WTC11 (cell line): ENCODE results near the gene ZNF490. TPM values are rescaled to one million over a fixed set of nuclear protein-coding genes. Genes with fewer than 3 reads are reported as not detected.
A peak's percentile ranks its signal among the peaks of the same experiment; 100 is the strongest.

Experiments used
- ATAC-seq: fragments of 200-7000 bp; cut with Tn5 transposase; 2 replicates; pipeline ENCODE4 v1.10.0; 2021; ENCODE audit warnings: mild to moderate bottlenecking, moderate library complexity
- CTCF ChIA-PET: fragments of 300-600 bp; sonication (Branson Sonifier 250); formaldehyde crosslinking; loops from one replicate; lab custom pipeline; 2021; ENCODE audit warnings: antibody characterized with exemption; lab: Charles Lee
- POLR2A ChIA-PET: fragments of 350-600 bp; sonication (Branson Sonifier 250); formaldehyde crosslinking; loops from one replicate; lab custom pipeline; 2021; ENCODE audit warnings: antibody characterized with exemption; lab: Charles Lee
- DNase-seq: peaks from one replicate; pipeline ENCODE4 v3.0.0; 2021; ENCODE audit warnings: low spot score
- H3K27ac Mint-ChIP-seq: 2 replicates; pipeline ENCODE4 v1.8.0; 2021; ENCODE audit warnings: mixed read lengths
- H3K27me3 Mint-ChIP-seq: 2 replicates; pipeline ENCODE4 v1.8.0; 2021; ENCODE audit warnings: low read depth, mild to moderate bottlenecking, moderate library complexity, mixed read lengths
- H3K36me3 Mint-ChIP-seq: 2 replicates; pipeline ENCODE4 v1.8.0; 2021; ENCODE audit warnings: mixed read lengths
- H3K4me1 Mint-ChIP-seq: 2 replicates; pipeline ENCODE4 v1.8.0; 2022; ENCODE audit warnings: mixed read lengths
- H3K4me3 Mint-ChIP-seq: 2 replicates; pipeline ENCODE4 v1.8.0; 2021; ENCODE audit warnings: mild to moderate bottlenecking, moderate library complexity, mixed read lengths
- H3K9me3 Mint-ChIP-seq: 2 replicates; pipeline ENCODE4 v1.8.0; 2021; ENCODE audit warnings: mixed read lengths
- GTF2I ChIP-seq: fragments of 250-450 bp; sonication (Bioruptor Pico); conservative IDR thresholded peaks from 2 replicates; pipeline ENCODE4 v1.4.0; 2021; ENCODE audit warnings: mild to moderate bottlenecking
- IRF1 ChIP-seq: sonication (generic); formaldehyde crosslinking; IDR thresholded peaks from 2 replicates; pipeline ENCODE4 v1.8.0; 2023; ENCODE audit warnings: missing genetic modification reagents
- IRF2 ChIP-seq: sonication (generic); formaldehyde crosslinking; IDR thresholded peaks from 2 replicates; pipeline ENCODE4 v1.8.0; 2022; ENCODE audit warnings: low read depth, missing genetic modification reagents, borderline replicate concordance
- MAX ChIP-seq: sonication (generic); formaldehyde crosslinking; IDR thresholded peaks from 2 replicates; pipeline ENCODE4 v1.8.0; 2022; ENCODE audit warnings: mild to moderate bottlenecking, missing genetic modification reagents
- MYBL2 ChIP-seq: sonication (generic); formaldehyde crosslinking; IDR thresholded peaks from 2 replicates; pipeline ENCODE4 v1.8.1; 2023; ENCODE audit warnings: mild to moderate bottlenecking, moderate library complexity, missing genetic modification reagents
- PREB ChIP-seq: sonication (generic); formaldehyde crosslinking; IDR thresholded peaks from 2 replicates; pipeline ENCODE4 v1.8.1; 2022; ENCODE audit warnings: mild to moderate bottlenecking, missing genetic modification reagents, moderate library complexity, borderline replicate concordance
- TCF7 ChIP-seq: sonication (generic); formaldehyde crosslinking; IDR thresholded peaks from 2 replicates; pipeline ENCODE4 v1.8.0; 2022; ENCODE audit warnings: mild to moderate bottlenecking, low read depth, missing genetic modification reagents, moderate library complexity
- TEAD1 ChIP-seq: sonication (generic); formaldehyde crosslinking; IDR thresholded peaks from 2 replicates; pipeline ENCODE4 v1.8.0; 2022; ENCODE audit warnings: mild to moderate bottlenecking, missing genetic modification reagents
- ZBTB21 ChIP-seq: sonication (generic); formaldehyde crosslinking; IDR thresholded peaks from 2 replicates; pipeline ENCODE4 v1.8.1; 2023; ENCODE audit warnings: mild to moderate bottlenecking, missing genetic modification reagents, borderline replicate concordance
- ZNF121 ChIP-seq: sonication (generic); formaldehyde crosslinking; IDR thresholded peaks from 2 replicates; pipeline ENCODE4 v1.8.0; 2023; ENCODE audit warnings: missing genetic modification reagents
- ZNF281 ChIP-seq: sonication (generic); formaldehyde crosslinking; IDR thresholded peaks from 2 replicates; pipeline ENCODE4 v1.8.0; 2023; ENCODE audit warnings: mild to moderate bottlenecking, missing genetic modification reagents
- ZNF423 ChIP-seq: fragments of 250-450 bp; sonication (Bioruptor Pico); IDR thresholded peaks from 2 replicates; pipeline ENCODE4 v2.1.2; 2022; ENCODE audit warnings: mild to moderate bottlenecking, moderate library complexity
- total RNA-seq: library from RNA; stranded (reverse); gene quantifications from 3 replicates; pipeline ENCODE4 v1.2.3, GENCODE V29; 2021
- TF ChIP-seq, protein P1 (sequence below): sonication (generic); formaldehyde crosslinking; IDR thresholded peaks from 2 replicates; pipeline ENCODE4 v1.8.0; 2022; ENCODE audit warnings: mild to moderate bottlenecking, missing genetic modification reagents
- TF ChIP-seq, protein P2 (sequence below): sonication (generic); formaldehyde crosslinking; IDR thresholded peaks from 2 replicates; pipeline ENCODE4 v1.8.1; 2023; ENCODE audit warnings: mild to moderate bottlenecking, moderate library complexity, missing genetic modification reagents

Gene ZNF490
- total RNA-seq, 1 experiment from 2014 or later = 7.3 TPM

DNA sequence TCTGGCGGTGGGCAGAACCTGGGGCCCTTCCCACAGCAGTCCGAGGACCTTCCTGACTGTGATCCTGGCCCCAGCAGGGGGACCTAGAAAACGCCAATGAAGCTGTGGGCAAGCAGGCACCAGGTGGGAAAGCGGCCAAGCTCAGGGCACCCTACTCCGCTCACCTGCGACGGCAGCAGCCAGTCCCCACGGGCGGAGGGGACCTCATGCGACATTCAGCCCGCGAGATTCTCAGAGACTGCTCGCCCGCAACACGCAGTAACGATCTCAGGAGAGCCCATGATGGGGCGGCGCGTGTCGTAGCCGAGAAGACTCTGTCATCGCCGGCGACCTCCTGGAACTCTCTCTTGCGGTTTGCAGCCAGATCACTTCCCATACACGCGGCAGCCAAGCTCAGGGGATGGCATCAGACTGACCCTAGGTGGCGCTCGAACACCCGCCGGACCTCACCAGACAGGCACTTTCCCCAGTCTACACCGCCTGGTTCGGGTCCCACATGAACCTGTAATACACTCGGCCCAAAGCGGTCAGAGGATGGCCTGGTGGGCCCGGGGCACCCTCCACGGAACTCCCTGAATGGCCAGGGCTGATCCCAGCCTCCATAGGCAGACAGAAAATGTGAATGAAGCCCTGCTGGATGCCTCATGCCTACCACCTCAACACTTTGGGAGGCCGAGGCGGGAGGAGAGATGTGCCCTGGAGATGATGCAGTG lies 29.4 kb upstream of the ZNF490 start (continued):
- TF ChIP-seq MAX (CRISPR knock-in tag) (peak; percentile 89), ZBTB21 (CRISPR knock-in tag) (peak; percentile 84), ZNF281 (CRISPR knock-in tag) (0 out of 2 replicates have a peak, but pooled peaks have one; percentile 27)

DNA sequence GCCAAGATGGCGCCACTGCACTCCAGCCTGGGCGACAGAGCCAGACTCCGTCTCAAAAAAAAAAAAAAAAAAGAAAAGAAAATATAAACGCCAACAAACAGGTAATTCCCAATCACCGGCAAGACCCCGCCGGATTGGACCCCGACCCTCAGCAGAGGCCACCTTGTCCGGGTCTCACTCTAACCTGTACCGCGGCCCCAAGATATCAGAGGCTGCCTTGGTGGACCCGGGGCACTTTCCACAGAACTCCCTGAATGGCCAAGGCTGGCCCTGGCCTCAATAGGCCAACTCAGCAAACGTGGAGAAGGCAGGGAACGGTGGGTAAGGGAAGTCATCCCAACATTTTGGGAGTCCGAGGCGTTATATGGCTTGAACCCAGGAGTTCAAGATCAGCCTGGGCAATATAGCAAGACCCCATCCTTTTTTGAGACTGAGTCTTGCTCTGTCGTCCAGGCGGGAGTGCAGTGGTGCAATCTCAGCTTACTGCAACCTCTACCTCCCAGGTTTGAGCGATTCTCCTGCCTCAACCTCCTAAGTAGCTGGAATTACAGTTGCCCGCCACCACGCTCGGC lies 28.1 kb upstream of the ZNF490 start:
- TF ChIP-seq ZNF423 (CRISPR knock-in tag) = no peak
- 0 out of 2 replicates have a peak, but pooled peaks have one; percentile 33 for TF ChIP-seq ZNF121 (CRISPR knock-in tag)
- TF ChIP-seq TCF7 (CRISPR knock-in tag) = no peak
- TF ChIP-seq, protein P1, sequence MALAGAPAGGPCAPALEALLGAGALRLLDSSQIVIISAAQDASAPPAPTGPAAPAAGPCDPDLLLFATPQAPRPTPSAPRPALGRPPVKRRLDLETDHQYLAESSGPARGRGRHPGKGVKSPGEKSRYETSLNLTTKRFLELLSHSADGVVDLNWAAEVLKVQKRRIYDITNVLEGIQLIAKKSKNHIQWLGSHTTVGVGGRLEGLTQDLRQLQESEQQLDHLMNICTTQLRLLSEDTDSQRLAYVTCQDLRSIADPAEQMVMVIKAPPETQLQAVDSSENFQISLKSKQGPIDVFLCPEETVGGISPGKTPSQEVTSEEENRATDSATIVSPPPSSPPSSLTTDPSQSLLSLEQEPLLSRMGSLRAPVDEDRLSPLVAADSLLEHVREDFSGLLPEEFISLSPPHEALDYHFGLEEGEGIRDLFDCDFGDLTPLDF (CRISPR knock-in tag) = no peak
- TF ChIP-seq MYBL2 = no peak
- no peak for TF ChIP-seq ZBTB21 (CRISPR knock-in tag)
- TF ChIP-seq, all 79 proteins: peak for 1
- POLR2A ChIA-PET = no interaction called here
- CTCF ChIA-PET = interaction anchor here (0.7 to 2.2 kb wide), 3 partner anchors 10 to 98 kb away, joined by 3 to 17 read pairs (median 6); partner anchors contain the start of gene GET3
- Mint-ChIP-seq H3K9me3 (no peaks in the 10 kb centered on the region), H3K36me3 (no peaks in the 10 kb centered on the region), H3K27ac (no peak overlapping the region), H3K27me3 (peaks cover 16% of the 10 kb centered on the region; the same call in 1 of the 2 replicates), H3K4me3 (no peak overlapping the region), H3K4me1 (0 out of 2 replicates have a peak, but pooled peaks cover 7% of the 10 kb centered on the region)
- no peak for ATAC-seq
- no peak for DNase-seq

GRCh38 chr19:12636631-12637030 lies 26.0 kb upstream of the ZNF490 start:
- DNase-seq (no peak), ATAC-seq (no peak)
- Mint-ChIP-seq H3K36me3 (no peaks in the 10 kb centered on the region), H3K27me3 (peaks cover 13% of the 10 kb centered on the region; the same call in 1 of the 2 replicates), H3K4me1 (0 out of 2 replicates have a peak, but pooled peaks cover 7% of the 10 kb centered on the region), H3K4me3 (no peak overlapping the region), H3K27ac (no peak overlapping the region), H3K9me3 (no peaks in the 10 kb centered on the region)
- ChIA-PET CTCF (no interaction called here), POLR2A (no interaction called here)
- TF ChIP-seq, protein P2, sequence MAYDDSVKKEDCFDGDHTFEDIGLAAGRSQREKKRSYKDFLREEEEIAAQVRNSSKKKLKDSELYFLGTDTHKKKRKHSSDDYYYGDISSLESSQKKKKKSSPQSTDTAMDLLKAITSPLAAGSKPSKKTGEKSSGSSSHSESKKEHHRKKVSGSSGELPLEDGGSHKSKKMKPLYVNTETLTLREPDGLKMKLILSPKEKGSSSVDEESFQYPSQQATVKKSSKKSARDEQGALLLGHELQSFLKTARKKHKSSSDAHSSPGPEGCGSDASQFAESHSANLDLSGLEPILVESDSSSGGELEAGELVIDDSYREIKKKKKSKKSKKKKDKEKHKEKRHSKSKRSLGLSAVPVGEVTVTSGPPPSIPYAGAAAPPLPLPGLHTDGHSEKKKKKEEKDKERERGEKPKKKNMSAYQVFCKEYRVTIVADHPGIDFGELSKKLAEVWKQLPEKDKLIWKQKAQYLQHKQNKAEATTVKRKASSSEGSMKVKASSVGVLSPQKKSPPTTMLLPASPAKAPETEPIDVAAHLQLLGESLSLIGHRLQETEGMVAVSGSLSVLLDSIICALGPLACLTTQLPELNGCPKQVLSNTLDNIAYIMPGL (CRISPR knock-in tag) = no peak
- TF ChIP-seq IRF1 (CRISPR knock-in tag) (no peak), PREB (CRISPR knock-in tag) (no peak), GTF2I (no peak), TEAD1 (CRISPR knock-in tag) (no peak), IRF2 (no peak)
